ENCODE measurements around the gene ARHGAP6. TPM values are rescaled to one million over a fixed set of nuclear protein-coding genes. Genes with fewer than 3 reads are reported as not detected.

ARHGAP6 gene
- total RNA-seq, 2 experiments from 2014 or later = not detected

- CTCF ChIA-PET = no interaction called here
- DNase-seq (no peak), ATAC-seq (no peak)
- Mint-ChIP-seq H3K4me3 (no peak overlapping the region), H3K9me3 (no peaks in the 10 kb centered on the region), H3K27ac (no peak overlapping the region), H3K36me3 (ENCODE audit: low read depth) (no peaks in the 10 kb centered on the region), H3K27me3 (peaks cover 4% of the 10 kb centered on the region), H3K4me1 (ENCODE audit: low read depth) (no peaks in the 10 kb centered on the region)
- POLR2A ChIA-PET = no interaction called here
- intact Hi-C loops (cut with micrococcal nuclease) = no loop called here
- no peak for TF ChIP-seq CTCF (IDR thresholded peaks at IDR 0.05)
These were observed 231.1 kb downstream of the ARHGAP6 start for GRCh38 chrX:11434607-11435006.

GRCh38 chrX:11431786-11432185, 233.9 kb downstream of the ARHGAP6 start:
- ChIA-PET CTCF (no interaction called here), POLR2A (no interaction called here)
- H3K4me1 Mint-ChIP-seq (ENCODE audit: low read depth) = no peaks in the 10 kb centered on the region
- H3K4me3 Mint-ChIP-seq = no peak overlapping the region
- H3K9me3 Mint-ChIP-seq = no peaks in the 10 kb centered on the region
- peaks cover 16% of the 10 kb centered on the region for H3K27me3 Mint-ChIP-seq
- no peak for ATAC-seq
- H3K36me3 Mint-ChIP-seq (ENCODE audit: low read depth) = no peaks in the 10 kb centered on the region
- no peak for DNase-seq
- no peak for TF ChIP-seq CTCF (IDR thresholded peaks at IDR 0.05)
- intact Hi-C loops (cut with micrococcal nuclease) = no loop called here
- H3K27ac Mint-ChIP-seq = no peak overlapping the region

- DNase-seq (no peak), ATAC-seq (no peak)
- Mint-ChIP-seq H3K36me3 (ENCODE audit: low read depth) (no peaks in the 10 kb centered on the region), H3K9me3 (no peaks in the 10 kb centered on the region), H3K27ac (no peak overlapping the region), H3K4me1 (ENCODE audit: low read depth) (no peaks in the 10 kb centered on the region), H3K27me3 (peaks cover 21% of the 10 kb centered on the region), H3K4me3 (no peak overlapping the region)
- intact Hi-C loops (cut with micrococcal nuclease) = no loop called here
- ChIA-PET CTCF (no interaction called here), POLR2A (no interaction called here)
- no peak for TF ChIP-seq CTCF (IDR thresholded peaks at IDR 0.05)
These were observed 235.4 kb downstream of the ARHGAP6 start for GRCh38 chrX:11430271-11430670.

GRCh38 chrX:11429538-11430085, 236.1 kb downstream of the ARHGAP6 start:
- no peak for ATAC-seq
- Mint-ChIP-seq H3K4me3 (no peak overlapping the region), H3K4me1 (ENCODE audit: low read depth) (no peaks in the 10 kb centered on the region), H3K27me3 (peaks cover 24% of the 10 kb centered on the region), H3K36me3 (ENCODE audit: low read depth) (no peaks in the 10 kb centered on the region), H3K27ac (no peak overlapping the region), H3K9me3 (no peaks in the 10 kb centered on the region)
- intact Hi-C loops (cut with micrococcal nuclease) = no loop called here
- no peak for DNase-seq
- CTCF ChIA-PET = no interaction called here
- POLR2A ChIA-PET = no interaction called here
- TF ChIP-seq CTCF (IDR thresholded peaks at IDR 0.05) = no peak

GRCh38 chrX:11427453-11428071, 238.2 kb downstream of the ARHGAP6 start:
- Mint-ChIP-seq H3K27me3 (peaks cover 24% of the 10 kb centered on the region), H3K4me3 (no peak overlapping the region), H3K4me1 (ENCODE audit: low read depth) (no peaks in the 10 kb centered on the region), H3K36me3 (ENCODE audit: low read depth) (no peaks in the 10 kb centered on the region), H3K9me3 (no peaks in the 10 kb centered on the region), H3K27ac (no peak overlapping the region)
- DNase-seq (no peak), ATAC-seq (no peak)
- intact Hi-C loops (cut with micrococcal nuclease) = no loop called here
- ChIA-PET POLR2A (no interaction called here), CTCF (no interaction called here)
- TF ChIP-seq CTCF (IDR thresholded peaks at IDR 0.05) = no peak

Data from activated CD8-positive, alpha-beta T cell treated with anti-CD3 and anti-CD28 coated beads for 36 hours (primary cell).